Measurements from ENCODE around the gene CAPN10.

DNA sequence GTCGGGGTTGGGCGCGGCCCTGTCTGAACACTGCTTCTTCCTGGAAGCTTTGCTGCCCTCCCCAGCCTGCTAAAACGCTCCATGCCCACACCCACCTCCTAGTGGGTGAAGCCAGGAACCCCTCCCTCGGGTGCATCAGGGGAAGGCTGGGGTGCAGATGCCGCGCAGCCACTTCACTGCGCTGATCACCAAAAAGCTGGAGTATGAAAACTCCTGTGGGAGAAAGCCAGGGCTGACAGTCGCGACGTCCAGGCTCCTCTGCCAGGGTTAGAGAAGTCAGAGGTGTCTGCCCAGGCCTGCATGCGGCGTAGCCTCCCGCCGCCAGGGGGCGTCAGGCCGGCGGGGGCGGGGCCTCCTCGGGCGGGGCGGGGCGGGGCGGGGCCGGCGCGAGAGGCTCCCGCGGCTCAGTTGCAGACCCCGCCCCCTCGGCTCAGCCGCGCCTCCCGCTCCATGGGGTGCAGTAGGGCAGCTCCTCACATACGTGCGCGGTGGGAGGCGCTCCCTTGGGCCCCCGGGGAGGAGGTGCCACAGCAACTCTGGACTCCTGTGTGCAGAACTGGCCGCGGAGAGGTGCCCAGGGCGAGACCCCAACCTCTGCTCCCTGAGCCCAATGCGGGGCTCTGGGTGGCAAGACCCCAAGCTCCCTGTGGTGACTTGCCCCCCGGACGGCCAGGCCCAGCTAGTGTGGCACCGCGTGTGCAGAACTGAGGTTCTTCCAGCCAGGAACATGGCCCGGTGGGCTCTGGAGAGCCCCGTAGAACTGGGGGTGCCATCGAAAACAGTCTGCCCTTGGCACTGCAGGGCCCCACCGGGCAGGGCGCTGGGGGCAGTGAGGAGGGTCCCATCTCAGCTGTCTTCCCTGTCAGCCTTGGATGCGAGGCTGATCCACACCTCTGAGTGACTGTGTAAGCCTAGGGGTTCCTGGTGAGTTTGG lies 20.1 kb upstream of the CAPN10 start:
- no peak for TF ChIP-seq ZNF274 (IDR thresholded peaks at IDR 0.05; ENCODE audit: low read depth, low read length)
- no peak for TF ChIP-seq SUZ12 (IDR thresholded peaks at IDR 0.05; ENCODE audit: extremely low read depth, insufficient read depth, insufficient read length)

All from NT2/D1 (cell line).